ENCODE measurements around the gene LIN7B. TPM values are rescaled to one million over a fixed set of nuclear protein-coding genes. Genes with fewer than 3 reads are reported as not detected.

LIN7B gene
- total and polyA plus RNA-seq, 9 of the 15 experiments (the other 6 are each of a cell fraction or from before 2014, with no cell fraction given): 0.89 to 15.7 (median 4.0) TPM

DNA sequence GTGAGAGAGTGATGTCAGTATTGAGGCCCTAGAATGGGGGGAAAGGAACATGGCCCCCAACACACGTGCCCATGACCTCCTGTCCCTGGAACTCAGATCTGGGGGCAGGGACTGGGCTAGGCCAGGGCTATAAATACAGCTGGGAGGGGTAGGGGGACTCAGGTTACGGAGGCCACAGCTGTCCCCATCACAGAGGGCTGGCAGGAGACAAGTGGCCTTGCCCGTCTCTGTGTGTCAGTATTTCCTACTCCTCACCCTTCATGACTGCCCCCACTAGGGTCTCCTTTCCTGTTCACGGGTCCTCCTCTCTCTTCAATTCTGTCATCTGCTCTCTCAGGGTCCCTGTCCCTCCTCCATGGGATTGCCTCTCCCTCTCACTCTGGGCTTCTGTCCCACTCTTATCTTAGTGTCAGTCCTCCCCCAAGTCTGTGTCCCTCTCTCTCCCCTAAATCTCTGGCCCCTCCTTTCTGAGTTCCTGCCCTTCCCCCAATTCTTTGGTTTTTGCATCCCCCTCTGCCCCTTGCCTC is 41.7 kb downstream of the LIN7B start:
- 0% methylated on average over 4 of the region's 4 CpGs for WGBS (ENCODE audit: insufficient coverage, low coverage, missing lambda C conversion rate)
- POLR2A ChIA-PET: interaction anchor here (0.6 to 1.9 kb wide), 6 partner anchors 10 to 1139 kb away, joined by 3 to 7 read pairs (median 4); no protein-coding TSS in a partner anchor
- in situ Hi-C loops (cut with MboI) (no loop called here), intact Hi-C loops (cut with micrococcal nuclease) (loop anchor here (5.0 to 10.0 kb wide), 3 partner anchors 39 to 436 kb away; partner anchors contain the start of genes C19orf73, GYS1, PPFIA3 and PRR12)
- H3K27me3 ChIP-seq (ENCODE audit: control insufficient read depth in 2 of 2, insufficient read depth in 2 of 2, low read length in 2 of 2): no peaks in the 10 kb centered on the region
- H3K79me2 ChIP-seq (ENCODE audit: control insufficient read depth, insufficient read depth, low read length): peaks cover 38% of the 10 kb centered on the region
- H3K4me1 ChIP-seq (replicated peaks in 1 of 2; ENCODE audit: control insufficient read depth in 2 of 2, insufficient read depth in 2 of 2, low read length in 2 of 2): peaks cover 56 to 83% of the 10 kb centered on the region in 2 experiments
- peak overlapping the region; percentile 85 for H3K27ac ChIP-seq (ENCODE audit: extremely low read depth, low read depth, low read length)
- peaks cover 5% of the 10 kb centered on the region; the same call in 1 of the 2 replicates for H4K20me1 ChIP-seq (replicated peaks; ENCODE audit: control insufficient read depth, insufficient read depth, low read length)
- peak overlapping the region; percentile 73 to 91 for H3K9ac ChIP-seq (ENCODE audit: insufficient read depth in 1 of 2, low read depth in 2 of 2, low read length in 2 of 2)
- DNase-seq (ENCODE audit: extremely low read depth in 1 of 4, low spot score in 3 of 4) (peak; percentile 20 to 75 (median 42)), ATAC-seq (peak; percentile 10), FAIRE-seq (peak; percentile 58)
- CTCF ChIA-PET (ENCODE audit: low intra/inter-chr PET ratio): no interaction called here
- peaks cover 9% of the 10 kb centered on the region; the same call in 1 of the 3 replicates for H3K36me3 ChIP-seq (ENCODE audit: control insufficient read depth, insufficient read depth, low read length)
- peak overlapping the region; percentile 73 for H2AFZ ChIP-seq (ENCODE audit: low read depth, low read length)
- H3K4me2 ChIP-seq (ENCODE audit: insufficient read depth, low read length): peak overlapping the region; percentile 89
- H3K9me1 ChIP-seq (ENCODE audit: control insufficient read depth, insufficient read depth, low read length): no peaks in the 10 kb centered on the region
- peak overlapping the region; percentile 36 for H3K4me3 ChIP-seq
- BruUV-seq (replicated peaks): no TSS peak
- H3K9me3 ChIP-seq (replicated peaks; ENCODE audit: control insufficient read depth, insufficient read depth, low read depth, low read length): no peaks in the 10 kb centered on the region
- TF ChIP-seq CHCHD3 (CRISPR knock-in tag; IDR thresholded peaks at IDR 0.05) (no peak), ZNF217 (CRISPR knock-in tag; IDR thresholded peaks at IDR 0.05) (no peak), CEBPG (CRISPR knock-in tag; IDR thresholded peaks at IDR 0.05) (no peak), CEBPG (tag; conservative IDR thresholded peaks at IDR 0.05 in 1 of 2, IDR thresholded peaks at IDR 0.05 in 1 of 2) (no peak), ZNF76 (CRISPR knock-in tag; IDR thresholded peaks at IDR 0.05; ENCODE audit: borderline replicate concordance) (no peak), HMG20B (CRISPR knock-in tag; IDR thresholded peaks at IDR 0.05) (no peak), ARID2 (IDR thresholded peaks at IDR 0.05) (no peak), RBM25 (IDR thresholded peaks at IDR 0.05; ENCODE audit: low read depth, low read length, severe bottlenecking) (no peak), RB1 (IDR thresholded peaks at IDR 0.05; ENCODE audit: low read depth) (no peak), YY1 (IDR thresholded peaks at IDR 0.05; ENCODE audit: borderline replicate concordance in 1 of 3, control insufficient read depth in 1 of 3, extremely low read depth in 1 of 3, insufficient read depth in 3 of 3, insufficient read length in 1 of 3, insufficient replicate concordance in 2 of 3, low read depth in 1 of 3, low read length in 2 of 3) (peak; percentile 30 to 77 (median 44)), ETV5 (CRISPR knock-in tag; IDR thresholded peaks at IDR 0.05; ENCODE audit: low read depth) (no peak), ZNF324 (CRISPR knock-in tag; IDR thresholded peaks at IDR 0.05) (no peak), GATA2 (CRISPR knock-in tag; IDR thresholded peaks at IDR 0.05) (no peak), CREM (IDR thresholded peaks at IDR 0.05; ENCODE audit: low read depth) (peak; percentile 39), TCFL5 (CRISPR knock-in tag; conservative IDR thresholded peaks at IDR 0.05) (no peak), ATF7 (IDR thresholded peaks at IDR 0.05) (peak; percentile 77; the same call in 1 of the 2 replicates), ZKSCAN1 (IDR thresholded peaks at IDR 0.05; ENCODE audit: low read depth, low read length) (no peak)
- TF ChIP-seq, protein P1, sequence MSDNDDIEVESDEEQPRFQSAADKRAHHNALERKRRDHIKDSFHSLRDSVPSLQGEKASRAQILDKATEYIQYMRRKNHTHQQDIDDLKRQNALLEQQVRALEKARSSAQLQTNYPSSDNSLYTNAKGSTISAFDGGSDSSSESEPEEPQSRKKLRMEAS (CRISPR knock-in tag; IDR thresholded peaks at IDR 0.05): peak; percentile 63
- TF ChIP-seq, protein P2, sequence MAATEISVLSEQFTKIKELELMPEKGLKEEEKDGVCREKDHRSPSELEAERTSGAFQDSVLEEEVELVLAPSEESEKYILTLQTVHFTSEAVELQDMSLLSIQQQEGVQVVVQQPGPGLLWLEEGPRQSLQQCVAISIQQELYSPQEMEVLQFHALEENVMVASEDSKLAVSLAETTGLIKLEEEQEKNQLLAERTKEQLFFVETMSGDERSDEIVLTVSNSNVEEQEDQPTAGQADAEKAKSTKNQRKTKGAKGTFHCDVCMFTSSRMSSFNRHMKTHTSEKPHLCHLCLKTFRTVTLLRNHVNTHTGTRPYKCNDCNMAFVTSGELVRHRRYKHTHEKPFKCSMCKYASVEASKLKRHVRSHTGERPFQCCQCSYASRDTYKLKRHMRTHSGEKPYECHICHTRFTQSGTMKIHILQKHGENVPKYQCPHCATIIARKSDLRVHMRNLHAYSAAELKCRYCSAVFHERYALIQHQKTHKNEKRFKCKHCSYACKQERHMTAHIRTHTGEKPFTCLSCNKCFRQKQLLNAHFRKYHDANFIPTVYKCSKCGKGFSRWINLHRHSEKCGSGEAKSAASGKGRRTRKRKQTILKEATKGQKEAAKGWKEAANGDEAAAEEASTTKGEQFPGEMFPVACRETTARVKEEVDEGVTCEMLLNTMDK (IDR thresholded peaks at IDR 0.05; ENCODE audit: borderline replicate concordance, insufficient read depth, low read depth, low read length, poor library complexity, severe bottlenecking): no peak
- TF ChIP-seq, protein P3, sequence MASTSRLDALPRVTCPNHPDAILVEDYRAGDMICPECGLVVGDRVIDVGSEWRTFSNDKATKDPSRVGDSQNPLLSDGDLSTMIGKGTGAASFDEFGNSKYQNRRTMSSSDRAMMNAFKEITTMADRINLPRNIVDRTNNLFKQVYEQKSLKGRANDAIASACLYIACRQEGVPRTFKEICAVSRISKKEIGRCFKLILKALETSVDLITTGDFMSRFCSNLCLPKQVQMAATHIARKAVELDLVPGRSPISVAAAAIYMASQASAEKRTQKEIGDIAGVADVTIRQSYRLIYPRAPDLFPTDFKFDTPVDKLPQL (IDR thresholded peaks at IDR 0.05; ENCODE audit: extremely low read depth, insufficient read length): no peak
